CD14-positive monocyte (primary cell): Measurements from ENCODE around the gene FGF2. TPM values are rescaled to one million over a fixed set of nuclear protein-coding genes. Genes with fewer than 3 reads are reported as not detected.
"Not testable (repeated sequence)": the region's sequence is repeated elsewhere in the genome, so short reads cannot be mapped to it uniquely, and the experiment has no call there.

ENCODE experiments used
- DNase-seq, 3 donors: peaks; one replicate each; pipeline ENCODE4 v3.0.0-alpha.2; 2011 to 2022
- H2AFZ ChIP-seq: 2 replicates; pipeline ENCODE4 v1.6.0; 2012; ENCODE audit warnings: mild to moderate bottlenecking, low read depth, low read length, inconsistent platforms; ENCODE audit not compliant: insufficient read depth, poor library complexity, severe bottlenecking
- H3K27ac ChIP-seq, 2 donors: 1 replicate in 1 of 2; 2 replicates in 1 of 2; pipeline ENCODE4 v1.5.1; 2012 to 2013; ENCODE audit warnings: low read length in 2 of 2, control low read depth in 1 of 2, inconsistent platforms in 1 of 2, low read depth in 1 of 2, mild to moderate bottlenecking in 1 of 2
- H3K27me3 ChIP-seq, 2 donors: one replicate each; pipeline versions ENCODE4 v1.6.0 to v1.6.1; 2011 to 2013; ENCODE audit warnings: low read length in 2 of 2; ENCODE audit not compliant: control insufficient read depth in 2 of 2, insufficient read depth in 2 of 2
- H3K36me3 ChIP-seq, 2 donors: replicated peaks in 1 of 2; 1 replicate in 1 of 2; 2 replicates in 1 of 2; pipeline versions ENCODE4 v1.5.1 to v1.6.1; 2012 to 2013; ENCODE audit warnings: low read length in 2 of 2, control low read depth in 1 of 2, inconsistent platforms in 1 of 2, mild to moderate bottlenecking in 1 of 2; ENCODE audit not compliant: insufficient read depth in 2 of 2, control insufficient read depth in 1 of 2
- H3K4me1 ChIP-seq, 2 donors: 1 replicate in 1 of 2; 2 replicates in 1 of 2; pipeline versions ENCODE4 v1.5.1 to v1.6.1; 2012 to 2013; ENCODE audit warnings: low read length in 2 of 2, control low read depth in 1 of 2, inconsistent platforms in 1 of 2, mild to moderate bottlenecking in 1 of 2, moderate library complexity in 1 of 2; ENCODE audit not compliant: insufficient read depth in 2 of 2, control insufficient read depth in 1 of 2
- H3K4me2 ChIP-seq: replicated peaks from 2 replicates; pipeline ENCODE3; 2012; ENCODE audit warnings: low read length, moderate library complexity, mild to moderate bottlenecking; ENCODE audit not compliant: poor library complexity, severe bottlenecking; ENCODE audit errors: extremely low read depth
- H3K4me3 ChIP-seq, 3 experiments: fragments of 200-600 bp in 1 of 3; sonication (generic) in 1 of 3; replicated peaks in 1 of 3; 1 replicate in 2 of 3; 2 replicates in 1 of 3; pipeline ENCODE4 v1.5.1; 2011 to 2013; ENCODE audit warnings: low read length in 3 of 3, mild to moderate bottlenecking in 3 of 3, control low read depth in 2 of 3, low read depth in 2 of 3, inconsistent platforms in 1 of 3, moderate library complexity in 1 of 3
- H3K79me2 ChIP-seq: 2 replicates; pipeline ENCODE4 v1.6.0; 2012; ENCODE audit warnings: mild to moderate bottlenecking, control low read depth, inconsistent platforms, low read length, moderate library complexity; ENCODE audit not compliant: insufficient read depth
- H3K9ac ChIP-seq: 2 replicates; pipeline ENCODE4 v1.6.0; 2017; ENCODE audit warnings: low read length, mild to moderate bottlenecking; ENCODE audit not compliant: insufficient read depth, poor library complexity, severe bottlenecking
- H3K9me3 ChIP-seq, 2 donors: replicated peaks in 1 of 2; 1 replicate in 1 of 2; 2 replicates in 1 of 2; pipeline versions ENCODE4 v1.5.1 to v1.6.1; 2012 to 2013; ENCODE audit warnings: low read length in 2 of 2, control low read depth in 1 of 2; ENCODE audit not compliant: control insufficient read depth in 1 of 2, insufficient read depth in 1 of 2
- H4K20me1 ChIP-seq: 2 replicates; pipeline ENCODE4 v1.6.0; 2012; ENCODE audit warnings: mild to moderate bottlenecking, low read length, control low read depth, moderate library complexity; ENCODE audit not compliant: insufficient read depth
- H3K27ac Mint-ChIP-seq, 7 donors: one replicate each; pipeline ENCODE4 v1.8.0; 2020; ENCODE audit warnings: mild to moderate bottlenecking in 7 of 7, mixed read lengths in 7 of 7, moderate library complexity in 6 of 7, inconsistent platforms in 2 of 7
- H3K27me3 Mint-ChIP-seq, 3 donors: one replicate each; pipeline ENCODE4 v1.8.0; 2021 to 2022; ENCODE audit warnings: low read depth in 3 of 3, mild to moderate bottlenecking in 3 of 3, mixed read lengths in 3 of 3, moderate library complexity in 3 of 3, inconsistent platforms in 1 of 3
- H3K36me3 Mint-ChIP-seq, 2 donors: one replicate each; pipeline ENCODE4 v1.8.0; 2020; ENCODE audit warnings: mixed read lengths in 2 of 2, inconsistent platforms in 1 of 2, mild to moderate bottlenecking in 1 of 2
- H3K4me1 Mint-ChIP-seq: one replicate; pipeline ENCODE4 v1.8.0; 2020; ENCODE audit warnings: mild to moderate bottlenecking, mixed read lengths
- H3K4me3 Mint-ChIP-seq, 2 donors: one replicate each; pipeline ENCODE4 v1.8.0; 2020; ENCODE audit warnings: mild to moderate bottlenecking in 2 of 2, mixed read lengths in 2 of 2, moderate library complexity in 1 of 2
- H3K9me3 Mint-ChIP-seq, 7 donors: one replicate each; pipeline ENCODE4 v1.8.0; 2020 to 2022; ENCODE audit warnings: mixed read lengths in 7 of 7, mild to moderate bottlenecking in 6 of 7, moderate library complexity in 6 of 7, inconsistent platforms in 2 of 7
- CTCF ChIP-seq: fragments of 200-600 bp; IDR thresholded peaks from one replicate; pipeline ENCODE4 v1.8.0; 2022; ENCODE audit warnings: antibody characterized with exemption, mild to moderate bottlenecking
- WGBS: methylation state at CpG from one replicate; pipeline ENCODE4 v1.1.5; 2013; ENCODE audit warnings: missing lambda C conversion rate; ENCODE audit not compliant: insufficient coverage; 5-methylcytosine and 5-hydroxymethylcytosine counted together
- intact Hi-C, 2 donors: fragments of 100-400 bp; cut with micrococcal nuclease; formaldehyde crosslinking; loops; one replicate each; pipeline versions ENCODE4 v1.15.0 to v1.15.1; 2023
- polyA plus RNA-seq, 3 donors: library from polyadenylated mRNA; depleted of rRNA in 1 of 3; unstranded in 2 of 3; stranded (reverse) in 1 of 3; fragments of 300-500 nt in 2 of 3; fragments of >200 nt in 1 of 3; fragmentation: Illumina TruSeq in 2 of 3; gene quantifications; 1 replicate in 2 of 3; 2 replicates in 1 of 3; pipeline ENCODE4 v1.2.3, GENCODE V29; 2012 to 2021

The FGF2 gene
- polyA plus RNA-seq, 3 donors, result not detected

DNA sequence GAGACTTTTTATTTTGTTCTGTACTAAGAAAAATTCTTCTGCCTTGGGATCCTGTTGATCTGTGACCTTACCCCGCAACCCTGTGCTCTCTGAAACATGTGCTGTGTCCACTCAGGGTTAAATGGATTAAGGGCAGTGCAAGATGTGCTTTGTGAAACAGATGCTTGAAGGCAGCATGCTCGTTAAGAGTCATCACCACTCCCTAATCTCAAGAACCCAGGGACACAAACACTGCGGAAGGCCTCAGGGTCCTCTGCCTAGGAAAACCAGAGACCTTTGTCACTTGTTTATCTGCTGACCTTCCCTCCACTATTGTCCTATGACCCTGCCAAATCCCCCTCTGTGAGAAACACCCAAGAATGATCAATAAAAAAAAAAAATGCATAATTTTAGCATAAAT, 13.8 kb upstream of the FGF2 start:
- H4K20me1 ChIP-seq, H3K79me2 ChIP-seq, H3K4me2 ChIP-seq, H3K27me3 Mint-ChIP-seq, H3K27me3 ChIP-seq, H3K36me3 ChIP-seq, H3K27ac ChIP-seq, DNase-seq, H3K4me1 ChIP-seq, H3K27ac Mint-ChIP-seq, H3K9me3 ChIP-seq, H3K36me3 Mint-ChIP-seq, intact Hi-C loops, H3K4me3 Mint-ChIP-seq, H3K9ac ChIP-seq, H2AFZ ChIP-seq, H3K4me1 Mint-ChIP-seq, H3K4me3 ChIP-seq: not testable (repeated sequence)
- no CpG with 5 or more reads among the region's 3 CpGs for WGBS
- peaks cover 0 to 13% (median 5%) of the 10 kb centered on the region in 7 donors for H3K9me3 Mint-ChIP-seq

DNA sequence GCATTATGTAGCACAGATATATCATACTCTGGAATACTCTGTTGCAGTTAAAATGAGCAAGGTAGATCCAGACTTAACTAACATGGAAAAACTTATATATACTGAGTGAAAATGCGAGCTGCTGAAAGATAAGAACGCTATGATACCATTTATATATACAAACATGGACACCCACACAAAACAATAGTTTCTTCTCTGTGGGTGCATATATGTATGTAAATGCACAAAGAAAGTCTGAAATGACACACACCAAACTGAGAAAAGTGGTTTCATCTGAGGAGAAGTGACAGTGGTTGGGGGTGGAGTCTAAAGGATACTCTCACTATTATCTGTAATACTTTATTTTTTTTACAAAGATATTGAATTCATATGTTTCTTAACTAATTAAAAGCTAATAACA, 12.2 kb upstream of the FGF2 start:
- Histone ChIP-seq H3K9ac (no peak overlapping the region), H3K36me3 (no peaks in the 10 kb centered on the region), H3K27ac (no peak overlapping the region), H2AFZ (no peak overlapping the region), H4K20me1 (no peaks in the 10 kb centered on the region), H3K79me2 (no peaks in the 10 kb centered on the region), H3K4me1 (no peaks in the 10 kb centered on the region), H3K27me3 (peaks cover 0 to 2% of the 10 kb centered on the region in 2 donors), H3K9me3 (no peaks in the 10 kb centered on the region), H3K4me3 (no peak overlapping the region), H3K4me2 (no peak overlapping the region)
- no peak for TF ChIP-seq CTCF
- H3K4me1 Mint-ChIP-seq, result no peaks in the 10 kb centered on the region
- peaks cover 4 to 16% (median 4%) of the 10 kb centered on the region in 3 donors for H3K27me3 Mint-ChIP-seq
- no CpG with 5 or more reads among the region's 2 CpGs for WGBS
- no peak for DNase-seq
- no peak overlapping the region for H3K4me3 Mint-ChIP-seq
- peaks cover 0 to 13% (median 6%) of the 10 kb centered on the region in 7 donors for H3K9me3 Mint-ChIP-seq
- H3K27ac Mint-ChIP-seq, result no peak overlapping the region
- intact Hi-C loops, result no loop called here
- H3K36me3 Mint-ChIP-seq, result no peaks in the 10 kb centered on the region
